Cortex of kidney (tissue), 1 donor: ENCODE data around the gene NCEH1.
"Not testable (repeated sequence)": the region's sequence is repeated elsewhere in the genome, so short reads cannot be mapped to it uniquely, and the experiment has no call there.

Source experiments
- DNase-seq: peaks from one replicate; lab custom pipeline; 2025; lab: John Stamatoyannopoulos, UW

NCEH1 gene

GRCh38 chr3:172707030-172707429, 3.8 kb downstream of the NCEH1 start:
- no peak for DNase-seq

- DNase-seq: no peak
Measured at GRCh38 chr3:172705170-172705569, 5.7 kb downstream of the NCEH1 start.

- no peak for DNase-seq
Measured at GRCh38 chr3:172704001-172704400, 6.9 kb downstream of the NCEH1 start.

- not testable (repeated sequence) for DNase-seq
Measured at GRCh38 chr3:172702731-172703130, 8.1 kb downstream of the NCEH1 start.

- DNase-seq: no peak
Measured at GRCh38 chr3:172702256-172702655, 8.6 kb downstream of the NCEH1 start.

GRCh38 chr3:172701751-172702150, 9.1 kb downstream of the NCEH1 start:
- DNase-seq: no peak

GRCh38 chr3:172700936-172701455, 9.9 kb downstream of the NCEH1 start:
- DNase-seq: no peak

- no peak for DNase-seq
Measured at GRCh38 chr3:172700256-172700655, 10.6 kb downstream of the NCEH1 start.

- no peak for DNase-seq
Measured at GRCh38 chr3:172699031-172699430, 11.8 kb downstream of the NCEH1 start.

- no peak for DNase-seq
Measured at GRCh38 chr3:172698631-172699030, 12.2 kb downstream of the NCEH1 start.

GRCh38 chr3:172697558-172697957, 13.3 kb downstream of the NCEH1 start:
- DNase-seq: no peak

- DNase-seq: no peak
Measured at GRCh38 chr3:172696357-172696756, 14.5 kb downstream of the NCEH1 start.

- DNase-seq: no peak
Measured at GRCh38 chr3:172694573-172695246, 16.2 kb downstream of the NCEH1 start.

- DNase-seq: no peak
Measured at GRCh38 chr3:172692751-172693338, 18.0 kb downstream of the NCEH1 start.

GRCh38 chr3:172690936-172691335, 19.9 kb downstream of the NCEH1 start:
- DNase-seq: no peak

- DNase-seq: no peak
Measured at GRCh38 chr3:172688588-172688987, 22.3 kb downstream of the NCEH1 start.

- DNase-seq: no peak
Measured at GRCh38 chr3:172687501-172687900, 23.4 kb downstream of the NCEH1 start.

GRCh38 chr3:172685331-172686214, 25.3 kb downstream of the NCEH1 start:
- DNase-seq: no peak

- DNase-seq: no peak
Measured at GRCh38 chr3:172680684-172681083, 30.2 kb downstream of the NCEH1 start.

GRCh38 chr3:172679599-172679998, 31.3 kb downstream of the NCEH1 start:
- no peak for DNase-seq

GRCh38 chr3:172678068-172678467, 32.8 kb downstream of the NCEH1 start:
- DNase-seq: no peak

GRCh38 chr3:172676196-172676922, 34.5 kb downstream of the NCEH1 start:
- DNase-seq: no peak
